NCI-H1417 (cell line): ENCODE results near the gene RPH3AL.
A peak's percentile ranks its signal among the peaks of the same experiment; 100 is the strongest.

Source experiments
- DNase-seq, 3 experiments: peaks; one replicate each; lab custom pipeline; 2025; lab: John Stamatoyannopoulos, UW

Gene RPH3AL

GRCh38 chr17:353213-353837, 718 bp upstream of the RPH3AL start:
- peak in 2 of 3 experiments; percentile 57 to 92 for DNase-seq

GRCh38 chr17:351875-352420, 659 bp downstream of the RPH3AL start:
- DNase-seq, result peak in 2 of 3 experiments; percentile 38 to 54

GRCh38 chr17:351449-351738, 1.2 kb downstream of the RPH3AL start:
- peak in 1 of 3 experiments; percentile 4 for DNase-seq

- no peak for DNase-seq
These were observed 1.7 kb downstream of the RPH3AL start for GRCh38 chr17:350706-351448.

- DNase-seq, result no peak
These were observed 2.9 kb downstream of the RPH3AL start for GRCh38 chr17:349666-350065.

- DNase-seq, result peak; percentile 48 to 81 (median 50)
These were observed 3.7 kb downstream of the RPH3AL start for GRCh38 chr17:348692-349425.

- no peak for DNase-seq
These were observed 4.6 kb downstream of the RPH3AL start for GRCh38 chr17:348012-348411.

- no peak for DNase-seq
These were observed 5.2 kb downstream of the RPH3AL start for GRCh38 chr17:347309-347899.

- DNase-seq, result no peak
These were observed 6.4 kb downstream of the RPH3AL start for GRCh38 chr17:345992-346785.

- DNase-seq, result peak in 1 of 3 experiments; percentile 2
These were observed 7.3 kb downstream of the RPH3AL start for GRCh38 chr17:345261-345660.

- no peak for DNase-seq
These were observed 8.5 kb downstream of the RPH3AL start for GRCh38 chr17:343875-344752.

GRCh38 chr17:343211-343610, 9.4 kb downstream of the RPH3AL start:
- DNase-seq, result peak in 1 of 3 experiments; percentile 44

GRCh38 chr17:340074-340473, 12.5 kb downstream of the RPH3AL start:
- no peak for DNase-seq

GRCh38 chr17:339193-340061, 13.2 kb downstream of the RPH3AL start:
- peak; percentile 68 to 81 (median 74) for DNase-seq

- peak in 1 of 3 experiments; percentile 11 for DNase-seq
These were observed 14.0 kb downstream of the RPH3AL start for GRCh38 chr17:338442-339192.

GRCh38 chr17:337866-338265, 14.7 kb downstream of the RPH3AL start:
- DNase-seq, result peak in 2 of 3 experiments; percentile 7 to 84

GRCh38 chr17:337453-337852, 15.2 kb downstream of the RPH3AL start:
- no peak for DNase-seq

- DNase-seq, result no peak
These were observed 15.6 kb downstream of the RPH3AL start for GRCh38 chr17:337022-337420.
